Left lobe of liver (tissue), 2 donors: Measurements from ENCODE around the gene HYOU1. TPM values are rescaled to one million over a fixed set of nuclear protein-coding genes. Genes with fewer than 3 reads are reported as not detected.
"Not testable (repeated sequence)": the region's sequence is repeated elsewhere in the genome, so short reads cannot be mapped to it uniquely, and the experiment has no call there.

ENCODE experiments used
- ATAC-seq: fragments of 200-7000 bp; cut with Tn5 transposase; one replicate; pipeline ENCODE4 v1.9.1; 2020; ENCODE audit warnings: mild to moderate bottlenecking, moderate library complexity
- DNase-seq: peaks from one replicate; pipeline ENCODE4 v3.0.0-alpha.2; 2020; ENCODE audit warnings: low spot score
- total RNA-seq: library from RNA; stranded (reverse); gene quantifications from one replicate; pipeline ENCODE4 v1.2.1, GENCODE V29; 2021
- donor health status: DM: no; HTN: no; CAD: no; lungs with moderate emphysema.
- donor health status: DM: no; HTN: yes; CAD: no.

HYOU1 gene
- total RNA-seq, 1 donor from 2014 or later: 205 TPM

DNA sequence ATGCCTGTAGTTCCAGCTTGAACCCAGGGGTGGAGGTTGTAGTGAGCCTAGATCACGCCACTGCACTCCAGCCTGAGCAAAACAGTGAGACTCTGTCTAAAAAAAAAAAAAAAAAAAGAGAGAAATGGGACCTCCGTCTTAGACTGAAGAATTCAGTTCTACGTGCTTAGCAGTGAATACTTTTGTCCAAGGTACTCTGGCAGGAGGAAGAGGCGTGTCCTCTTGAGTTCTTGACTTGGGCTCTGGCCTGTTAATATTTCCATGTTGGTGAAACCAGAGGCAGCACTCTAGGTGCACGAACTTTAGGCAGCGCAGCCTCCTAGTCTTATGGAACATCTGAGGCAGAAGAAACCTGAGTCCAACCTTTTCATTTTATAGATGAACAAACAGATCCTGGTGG lies 30.1 kb upstream of the HYOU1 start:
- no peak for ATAC-seq
- DNase-seq: no peak

DNA sequence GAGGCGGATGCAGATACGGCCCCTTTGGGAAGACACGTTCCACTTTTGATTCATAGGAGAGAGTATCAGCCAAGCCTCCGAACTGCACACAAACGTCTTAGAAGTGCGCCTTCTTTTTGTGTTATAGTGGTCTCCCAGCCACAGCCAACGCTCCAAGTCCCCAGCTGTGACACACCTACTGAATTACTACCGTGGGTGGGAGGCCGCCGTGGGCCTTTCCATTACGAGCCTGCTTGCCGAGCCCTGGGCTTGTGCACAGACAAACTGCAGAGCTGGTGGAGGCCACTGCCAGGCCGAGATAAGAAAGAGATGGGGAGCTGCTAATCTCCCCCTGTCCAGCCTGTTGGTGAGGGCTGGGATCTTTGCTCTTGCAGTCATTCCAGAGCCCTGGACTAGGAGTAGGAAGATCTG lies 28.4 kb upstream of the HYOU1 start:
- no peak for DNase-seq
- ATAC-seq: no peak

DNA sequence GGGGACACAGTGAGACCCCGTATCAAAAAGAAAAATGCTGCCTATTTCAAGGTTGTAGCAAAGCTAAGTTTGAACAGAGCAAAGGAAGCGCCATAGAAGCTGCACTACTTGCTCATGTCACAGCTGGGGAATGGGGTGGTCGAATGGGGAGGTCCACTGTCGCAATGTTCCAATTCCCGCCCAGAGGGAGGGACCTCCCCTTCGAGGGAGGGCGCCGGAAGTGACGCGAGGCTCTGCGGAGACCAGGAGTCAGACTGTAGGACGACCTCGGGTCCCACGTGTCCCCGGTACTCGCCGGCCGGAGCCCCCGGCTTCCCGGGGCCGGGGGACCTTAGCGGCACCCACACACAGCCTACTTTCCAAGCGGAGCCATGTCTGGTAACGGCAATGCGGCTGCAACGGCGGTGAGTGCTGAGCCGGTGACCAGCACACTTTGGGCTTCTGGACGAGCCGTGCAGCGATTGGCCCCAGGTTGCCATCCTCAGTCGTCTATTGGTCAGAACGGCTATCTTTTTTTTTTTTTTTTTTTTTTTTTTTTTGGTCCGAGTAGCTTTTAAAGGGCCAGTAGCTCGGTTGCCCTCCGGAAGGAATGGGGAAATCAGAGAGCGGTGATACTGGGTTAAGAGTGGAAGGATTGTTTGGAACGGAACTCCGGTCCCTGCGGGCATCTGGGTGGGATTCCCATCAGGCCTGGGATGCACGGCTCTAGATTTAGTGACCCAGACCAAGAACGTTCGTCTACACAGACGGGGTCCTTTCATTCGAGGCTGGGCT lies 27.8 kb upstream of the HYOU1 start, which contains the start of gene HMBS:
TSS of gene HMBS (plus strand) at position 219 of the 774 bp plus-strand sequence. CDS start at position 372, 153 bp downstream.
- ATAC-seq: peak; percentile 97

DNA sequence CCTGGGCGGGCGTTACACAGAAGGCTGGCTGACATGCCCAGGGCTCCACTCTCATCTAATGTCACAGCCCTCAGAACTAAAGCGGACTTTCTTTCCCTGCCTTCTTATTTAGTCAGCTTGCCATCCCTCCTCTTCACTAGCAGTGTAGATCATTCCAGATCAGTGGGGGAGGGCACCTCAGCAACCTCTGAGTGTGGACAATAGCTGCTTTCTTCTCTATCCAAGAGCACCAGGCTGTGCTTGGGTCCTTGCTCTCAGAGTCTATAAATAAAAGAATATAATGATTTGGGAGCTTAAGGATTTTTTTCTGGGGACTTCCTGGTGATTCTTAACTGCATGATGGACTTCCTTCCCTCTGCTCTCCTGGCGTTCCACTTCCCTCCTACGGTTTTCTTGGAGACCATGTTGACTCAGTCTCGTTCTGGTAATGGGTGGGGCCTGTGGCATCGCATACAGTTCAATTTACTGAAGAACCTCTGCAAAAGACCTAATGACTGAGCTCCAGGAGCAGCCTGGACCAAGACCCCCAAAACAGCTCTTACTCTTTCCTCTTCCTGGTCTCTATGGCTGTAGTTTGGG lies 24.8 kb upstream of the HYOU1 start:
- DNase-seq (no peak), ATAC-seq (no peak)

More for the DNA sequence above, 27.8 kb upstream of the HYOU1 start, which contains the start of gene HMBS:
- DNase-seq: peak; percentile 95

DNA sequence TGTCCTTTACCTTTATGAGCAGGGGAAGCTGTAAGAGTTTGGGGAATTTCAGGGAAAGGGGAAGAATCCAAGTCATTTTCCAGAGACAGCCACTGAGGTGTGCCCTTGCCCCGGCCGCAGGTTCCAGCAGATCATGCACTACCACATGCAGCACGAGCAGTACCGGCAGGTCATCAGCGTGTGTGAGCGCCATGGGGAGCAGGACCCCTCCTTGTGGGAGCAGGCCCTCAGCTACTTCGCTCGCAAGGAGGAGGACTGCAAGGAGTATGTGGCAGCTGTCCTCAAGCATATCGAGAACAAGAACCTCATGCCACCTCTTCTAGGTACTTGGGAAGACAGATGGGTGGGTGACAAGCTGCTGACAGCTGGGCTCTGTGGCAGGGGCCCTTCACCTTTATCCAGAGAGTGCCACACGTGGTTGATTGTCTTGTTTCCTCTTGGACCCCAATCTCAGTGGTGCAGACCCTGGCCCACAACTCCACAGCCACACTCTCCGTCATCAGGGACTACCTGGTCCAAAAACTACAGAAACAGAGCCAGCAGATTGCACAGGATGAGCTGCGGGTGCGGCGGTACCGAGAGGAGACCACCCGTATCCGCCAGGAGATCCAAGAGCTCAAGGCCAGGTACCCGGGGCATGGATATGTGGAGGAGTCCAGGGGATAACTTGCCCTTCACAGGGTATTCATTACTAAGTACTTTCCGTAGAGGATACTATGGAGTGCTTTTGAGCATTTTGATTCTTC lies 21.8 kb upstream of the HYOU1 start:
- ATAC-seq (no peak), DNase-seq (no peak)

DNA sequence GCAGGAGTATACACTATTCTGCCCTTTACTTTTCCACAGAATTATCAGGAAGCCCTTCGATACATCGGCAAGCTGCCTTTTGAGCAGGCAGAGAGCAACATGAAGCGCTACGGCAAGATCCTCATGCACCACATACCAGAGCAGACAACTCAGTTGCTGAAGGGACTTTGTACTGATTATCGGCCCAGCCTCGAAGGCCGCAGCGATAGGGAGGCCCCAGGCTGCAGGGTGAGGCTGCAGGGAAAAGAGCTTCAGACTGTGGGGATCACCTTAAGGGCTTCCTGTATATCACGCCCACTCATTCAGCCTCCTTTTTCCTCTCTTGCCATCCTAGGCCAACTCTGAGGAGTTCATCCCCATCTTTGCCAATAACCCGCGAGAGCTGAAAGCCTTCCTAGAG lies 20.8 kb upstream of the HYOU1 start:
- ATAC-seq: no peak
- DNase-seq: no peak

DNA sequence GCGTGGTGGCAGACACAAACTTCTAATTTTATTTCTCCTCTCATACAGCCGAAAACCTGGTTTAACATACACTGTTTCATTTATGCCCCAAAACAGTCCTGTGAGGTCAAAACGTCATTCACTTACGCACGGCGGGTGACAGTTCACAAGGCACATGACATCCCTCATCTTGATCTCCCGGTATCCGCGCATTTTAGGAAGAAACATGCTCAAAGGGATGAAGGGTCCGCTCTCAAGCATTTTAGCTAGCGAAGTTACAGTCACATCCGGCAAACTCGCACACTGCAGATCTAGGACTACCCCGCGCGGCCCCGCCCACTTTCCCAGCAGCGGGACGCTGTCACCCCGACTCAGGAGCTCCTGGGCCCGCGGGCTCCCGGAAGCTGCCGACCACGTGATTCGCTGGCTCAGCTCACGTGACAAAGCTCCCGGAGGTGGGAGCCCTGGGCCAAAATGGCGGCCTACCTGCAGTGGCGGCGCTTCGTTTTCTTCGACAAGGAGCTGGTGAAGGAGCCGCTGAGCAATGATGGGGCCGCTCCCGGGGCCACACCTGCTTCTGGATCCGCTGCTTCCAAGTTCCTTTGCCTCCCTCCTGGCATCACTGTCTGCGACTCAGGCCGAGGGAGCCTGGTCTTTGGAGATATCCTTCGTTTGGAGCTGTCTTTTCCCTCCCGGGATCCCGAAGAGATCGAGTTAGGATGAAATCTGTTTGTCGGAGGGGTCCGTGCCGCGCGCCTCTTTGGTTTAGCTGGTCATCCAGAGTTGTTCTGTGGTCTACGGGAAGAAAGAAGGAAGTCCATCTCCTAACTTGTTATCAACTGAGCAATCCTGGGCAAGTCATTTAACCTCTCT lies 10.6 kb upstream of the HYOU1 start, which contains the start of gene VPS11:
TSS of gene VPS11 (plus strand) at position 448 of the 852 bp plus-strand sequence. CDS start at position 454, 6 bp downstream.
- DNase-seq (peak; percentile 99), ATAC-seq (peak; percentile 98)

DNA sequence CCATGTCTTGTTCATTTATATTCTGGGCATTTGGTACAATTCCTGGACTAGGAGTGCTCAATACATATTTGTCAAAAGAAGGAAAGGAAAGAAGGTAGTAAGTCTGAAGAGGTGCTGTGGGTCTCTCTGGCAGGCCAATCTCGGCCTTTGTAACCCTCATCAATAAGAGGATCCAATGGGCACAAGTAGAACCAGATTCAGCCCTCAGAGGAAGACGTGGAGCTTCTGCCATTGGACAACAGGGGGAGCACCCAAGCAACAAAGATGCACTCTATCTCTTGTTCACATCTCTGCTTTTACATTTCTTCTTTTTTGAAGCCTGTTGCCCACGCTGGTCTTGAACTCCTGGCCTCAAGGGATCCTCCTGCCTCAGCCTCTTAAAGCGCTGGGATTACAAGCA lies 8.4 kb upstream of the HYOU1 start:
- DNase-seq (no peak), ATAC-seq (no peak)

DNA sequence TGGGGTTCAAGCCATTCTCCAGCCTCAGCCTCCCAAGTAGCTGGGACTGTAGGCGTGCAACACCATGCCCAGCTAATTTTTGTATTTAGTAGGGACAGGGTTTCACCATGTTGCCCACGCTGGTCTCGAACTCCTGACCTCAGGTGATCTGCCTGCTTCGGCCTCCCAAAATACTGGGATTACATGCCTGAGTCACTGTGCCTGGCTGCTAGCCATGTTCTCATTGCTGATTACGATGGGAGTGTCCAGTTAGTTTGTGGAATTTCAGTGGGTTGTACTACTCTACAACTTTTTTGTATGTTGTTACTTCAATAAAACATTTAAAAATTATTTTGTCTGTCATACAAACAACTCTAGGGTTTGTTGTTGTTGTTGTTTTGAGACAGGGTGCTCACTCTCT lies 5.8 kb upstream of the HYOU1 start:
- DNase-seq: no peak

DNA sequence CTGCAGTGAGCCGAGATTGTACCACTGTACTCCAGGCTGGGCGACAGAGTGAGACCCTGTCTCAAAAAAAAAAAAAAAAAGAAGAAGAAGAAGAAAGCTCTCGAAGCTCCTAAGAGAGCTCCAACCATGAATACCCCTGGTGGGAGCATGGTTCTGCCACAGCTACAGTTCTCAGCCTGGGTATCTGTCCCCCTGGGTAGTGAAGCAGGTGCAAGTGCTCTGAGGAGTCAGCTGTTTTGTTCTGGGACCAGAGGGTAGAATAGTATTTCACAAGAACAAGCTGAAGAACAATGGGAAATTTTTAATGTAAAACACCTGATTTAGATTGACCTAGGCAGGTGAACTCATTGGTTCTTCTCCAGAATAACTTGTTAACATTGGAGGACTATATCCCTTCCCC lies 4.3 kb upstream of the HYOU1 start:
- ATAC-seq (no peak), DNase-seq (no peak)

More for the DNA sequence above, 5.8 kb upstream of the HYOU1 start:
- no peak for ATAC-seq

DNA sequence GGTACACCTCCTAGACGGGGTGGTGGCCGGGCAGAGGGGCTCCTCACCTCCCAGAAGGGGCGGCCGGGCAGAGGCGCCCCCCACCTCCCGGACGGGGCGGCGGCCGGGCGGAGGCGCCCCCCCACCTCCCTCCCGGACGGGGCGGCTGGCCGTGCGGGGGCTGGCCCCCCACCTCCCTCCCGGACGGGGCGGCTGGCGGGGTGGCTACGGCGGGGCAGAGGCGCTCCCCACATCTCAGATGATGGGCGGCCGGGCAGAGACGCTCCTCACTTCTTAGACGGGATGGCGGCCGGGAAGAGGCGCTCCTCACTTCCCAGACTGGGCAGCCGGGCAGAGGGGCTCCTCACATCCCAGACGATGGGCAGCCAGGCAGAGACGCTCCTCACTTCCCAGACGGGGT lies 2.1 kb upstream of the HYOU1 start:
- ATAC-seq, DNase-seq: not testable (repeated sequence)

DNA sequence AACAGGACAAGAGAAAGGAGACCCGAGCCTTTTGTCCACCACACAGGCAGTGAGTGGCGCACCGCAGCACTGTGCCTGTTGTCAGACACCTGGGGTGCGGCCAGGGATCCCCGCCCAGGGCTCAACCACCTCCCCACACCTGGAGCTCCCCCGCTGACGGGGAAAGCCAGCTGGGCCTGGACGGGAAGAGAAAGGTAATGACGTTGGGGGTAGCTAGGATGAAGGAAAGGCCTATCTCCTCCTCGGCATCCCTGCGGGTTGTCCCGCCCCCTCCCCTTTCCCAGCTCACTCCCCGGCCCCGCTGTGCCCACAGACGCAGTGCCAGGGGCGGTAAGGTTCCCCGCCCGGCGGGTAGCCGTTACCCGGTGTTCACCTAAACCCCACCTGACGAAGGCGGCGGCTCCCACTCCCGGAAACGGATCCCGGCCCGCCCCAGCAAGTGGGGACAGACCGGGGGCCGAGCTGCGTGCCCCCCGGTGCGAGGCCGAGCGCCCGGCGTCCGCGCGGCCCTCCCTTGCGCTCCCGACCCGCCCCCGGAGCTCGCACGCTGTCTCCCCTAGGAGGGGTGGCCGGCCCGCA lies 495 bp downstream of the HYOU1 start:
- ATAC-seq (peak; percentile 8), DNase-seq (peak; percentile 51)

DNA sequence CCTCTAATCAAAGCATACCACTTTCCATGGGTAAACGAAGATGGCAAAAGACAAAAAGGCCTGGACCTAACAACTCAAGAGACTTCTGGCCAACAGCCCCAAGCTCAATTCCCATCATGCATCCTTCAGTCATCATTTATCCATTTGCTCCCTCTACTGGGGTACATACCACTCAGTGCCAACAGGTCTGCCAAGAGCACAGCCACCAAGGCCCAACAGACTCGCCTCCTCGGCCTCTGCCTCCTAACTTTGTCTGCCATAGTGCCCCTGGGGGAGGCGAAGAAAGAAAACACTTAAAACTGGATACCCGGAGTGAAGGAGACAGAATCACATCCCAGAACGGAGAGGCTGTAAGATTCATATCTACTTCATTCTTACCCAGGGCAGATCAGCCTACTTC lies 1.1 kb downstream of the HYOU1 start:
- ATAC-seq (no peak), DNase-seq (no peak)

DNA sequence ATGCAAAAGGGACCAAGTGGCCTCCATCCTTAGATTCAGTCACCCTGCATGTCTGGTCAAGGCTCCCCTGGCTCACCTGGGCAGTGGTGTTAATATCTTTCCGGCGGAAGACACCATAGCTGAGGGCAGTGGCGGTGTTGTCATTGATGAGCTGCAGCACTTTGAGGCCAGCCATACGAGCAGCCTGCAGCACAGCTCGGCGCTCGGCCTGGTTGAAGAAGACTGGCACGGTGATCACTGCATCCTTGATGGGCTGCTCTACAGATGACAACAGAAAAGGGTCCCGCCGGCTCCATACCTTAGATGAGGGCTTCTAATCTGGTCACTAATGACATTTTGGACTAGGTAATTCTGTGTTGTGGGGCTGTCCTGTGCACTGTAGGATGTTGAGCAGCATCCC lies 2.6 kb downstream of the HYOU1 start:
- ATAC-seq (no peak), DNase-seq (no peak)

DNA sequence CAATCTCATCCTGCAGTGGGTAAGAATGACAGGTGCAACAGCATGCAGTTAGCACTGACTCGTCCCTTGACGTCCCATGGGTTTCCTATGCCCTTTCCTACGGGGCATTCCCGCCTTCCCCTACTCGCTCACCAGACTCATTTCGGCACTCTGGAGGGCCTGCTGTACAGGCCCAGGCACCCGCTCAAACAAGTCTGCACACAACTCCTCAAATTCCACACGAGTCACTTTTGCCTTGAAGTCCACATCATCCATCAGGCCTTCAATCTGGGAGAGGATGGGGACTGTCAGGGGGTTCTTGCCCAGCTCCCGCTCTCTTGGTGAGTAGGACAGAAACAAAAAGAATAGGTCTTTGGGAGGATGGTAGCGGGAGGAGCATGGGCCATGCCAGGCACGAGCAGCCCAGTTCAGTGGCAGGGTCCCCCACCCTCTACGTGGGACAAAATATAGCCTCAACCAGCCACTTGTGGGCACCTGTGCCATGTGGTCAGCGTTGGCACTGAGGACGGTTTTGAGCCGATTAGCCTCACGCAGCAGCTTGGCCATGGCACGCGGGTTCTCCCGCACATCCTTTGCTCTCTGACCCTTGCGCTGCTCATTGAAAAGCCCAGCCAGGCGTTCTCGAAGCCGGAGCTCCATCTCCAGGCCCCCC lies 4.7 kb downstream of the HYOU1 start:
- ATAC-seq (no peak), DNase-seq (no peak)

DNA sequence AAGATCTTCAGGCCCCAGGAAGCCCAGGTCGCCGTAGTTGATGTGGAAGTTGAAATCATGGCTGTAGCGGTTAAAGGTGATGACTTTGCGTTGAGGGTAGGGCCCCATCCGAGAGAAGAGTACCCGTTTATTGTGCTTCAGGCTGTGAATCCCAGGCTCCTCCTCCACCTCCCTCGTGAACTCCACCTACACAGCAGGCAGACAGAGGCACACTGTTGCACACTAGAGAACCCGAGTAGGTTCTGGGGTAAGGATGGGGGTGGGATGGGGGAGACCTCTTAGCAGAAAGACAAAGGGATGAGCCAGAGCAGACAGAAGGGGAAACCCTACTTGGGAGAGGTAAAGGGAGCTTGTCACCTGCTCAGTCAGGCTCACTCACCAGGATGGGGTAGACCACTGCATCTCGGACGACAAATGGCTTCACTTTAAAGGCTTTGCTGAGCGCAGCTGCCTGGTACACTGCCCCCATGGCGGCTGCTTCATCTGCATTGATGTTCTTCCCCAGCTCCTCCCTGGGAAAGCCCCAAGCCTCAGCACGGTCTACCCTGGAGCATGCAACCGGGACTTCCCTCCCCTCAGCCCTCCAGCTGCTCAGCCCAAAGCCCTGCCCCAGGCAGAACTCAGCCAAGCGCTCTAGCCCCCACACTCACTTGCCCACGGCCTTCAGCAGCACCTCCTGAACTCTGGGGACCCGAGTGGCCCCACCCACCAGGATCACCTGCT lies 5.4 kb downstream of the HYOU1 start:
- no peak for DNase-seq
- no peak for ATAC-seq

DNA sequence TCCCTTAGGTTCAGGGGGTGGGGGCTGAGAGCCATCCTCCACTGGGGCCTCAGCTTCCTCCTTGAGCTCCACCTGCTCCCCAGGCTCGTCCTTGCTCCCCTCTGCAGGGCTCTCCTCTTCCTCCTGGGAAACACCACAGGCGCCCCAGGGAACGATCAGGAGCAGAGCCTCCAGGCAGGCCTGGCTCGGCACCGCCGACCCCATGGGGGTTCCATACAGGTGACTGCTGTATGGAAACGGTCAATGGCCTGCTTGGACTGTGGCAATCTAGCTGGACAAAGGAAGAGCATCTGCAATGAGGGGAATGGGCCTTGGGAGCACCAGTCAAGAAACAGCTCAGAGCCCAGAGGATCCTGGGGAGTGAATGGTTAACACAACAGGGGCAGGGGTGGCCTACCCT lies 7.9 kb downstream of the HYOU1 start:
- DNase-seq (no peak), ATAC-seq (no peak)

DNA sequence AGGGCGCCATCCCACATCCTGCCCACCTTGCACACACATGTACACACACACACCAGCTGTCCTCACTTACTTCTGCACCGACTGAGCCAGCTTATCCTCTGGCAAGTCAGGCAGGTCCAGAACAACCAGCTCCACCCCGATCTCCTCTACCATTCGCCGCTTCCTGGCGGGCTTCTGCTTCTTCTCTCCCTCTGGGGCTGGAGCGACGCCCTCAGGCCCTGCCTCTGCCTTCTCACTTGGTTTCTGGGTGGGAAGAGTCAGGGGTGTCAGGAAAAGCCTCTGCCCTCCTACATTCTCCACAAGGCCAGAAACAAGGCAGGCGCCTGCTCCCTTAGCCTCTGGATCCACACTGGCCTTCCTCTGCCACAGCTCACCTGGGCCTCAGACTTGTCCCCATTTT lies 8.4 kb downstream of the HYOU1 start:
- ATAC-seq (no peak), DNase-seq (no peak)

DNA sequence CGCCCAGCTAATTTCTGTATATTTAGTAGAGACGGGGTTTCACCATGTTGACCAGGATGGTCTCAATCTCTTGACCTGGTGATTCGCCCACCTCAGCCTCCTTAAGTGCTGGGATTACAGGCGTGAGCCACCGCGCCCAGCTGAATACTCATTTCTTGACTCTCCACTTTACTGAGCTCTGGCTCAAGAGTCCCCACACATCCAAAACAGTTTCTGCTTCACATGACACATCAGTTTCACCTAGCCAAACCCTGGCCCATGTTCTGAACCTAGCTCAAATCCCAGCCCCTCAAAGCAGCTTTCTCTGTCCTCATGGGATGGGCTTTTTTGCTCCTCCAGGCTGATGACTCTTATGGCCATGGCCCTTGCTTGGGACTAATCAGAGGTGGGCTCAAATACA lies 9.8 kb downstream of the HYOU1 start:
- ATAC-seq (no peak), DNase-seq (no peak)
